Keratinocyte (primary cell): ENCODE data around the gene MLXIP. TPM values are rescaled to one million over a fixed set of nuclear protein-coding genes. Genes with fewer than 3 reads are reported as not detected.

Source experiments
- DNase-seq: peaks from one replicate; pipeline ENCODE4 v3.0.0-alpha.2; 2011; ENCODE audit warnings: low read depth, missing footprints, low spot score
- FAIRE-seq: peaks from 2 replicates; lab custom pipeline; 2011; peaks lifted over from hg19 to GRCh38; lab: Jason Lieb, UNC
- H2AFZ ChIP-seq: 2 replicates; pipeline ENCODE4 v1.6.0; 2012; ENCODE audit warnings: low read length, control low read depth, inconsistent platforms; ENCODE audit not compliant: control insufficient read depth
- H3K27ac ChIP-seq: 2 replicates; pipeline ENCODE4 v1.5.1; 2011; ENCODE audit warnings: low read length; ENCODE audit not compliant: control insufficient read depth, insufficient read depth
- H3K27me3 ChIP-seq: 3 replicates; pipeline ENCODE4 v1.6.0; 2011; ENCODE audit warnings: low read length; ENCODE audit not compliant: control insufficient read depth, insufficient read depth; ENCODE audit errors: extremely low read depth
- H3K36me3 ChIP-seq, 2 experiments: 2 replicates in 1 of 2; 3 replicates in 1 of 2; pipeline ENCODE4 v1.5.1; 2011; ENCODE audit warnings: low read length in 2 of 2, mild to moderate bottlenecking in 1 of 2; ENCODE audit not compliant: control insufficient read depth in 2 of 2, insufficient read depth in 2 of 2; ENCODE audit errors: extremely low read depth in 1 of 2
- H3K4me1 ChIP-seq: 3 replicates; pipeline ENCODE4 v1.5.1; 2011; ENCODE audit warnings: low read length; ENCODE audit not compliant: control insufficient read depth, insufficient read depth; ENCODE audit errors: extremely low read depth
- H3K4me2 ChIP-seq: 3 replicates; pipeline ENCODE4 v1.6.0; 2011; ENCODE audit warnings: low read depth, low read length; ENCODE audit not compliant: control insufficient read depth, insufficient read depth; ENCODE audit errors: extremely low read depth
- H3K4me3 ChIP-seq, 3 experiments: fragments of 200-600 bp in 1 of 3; sonication (generic) in 1 of 3; 2 replicates in 2 of 3; 3 replicates in 1 of 3; pipeline ENCODE4 v1.5.1; 2011 to 2016; ENCODE audit warnings: low read length in 3 of 3, mild to moderate bottlenecking in 3 of 3, control low read depth in 2 of 3, inconsistent platforms in 1 of 3, low read depth in 1 of 3, mixed read lengths in 1 of 3, mixed run types in 1 of 3, moderate library complexity in 1 of 3; ENCODE audit not compliant: control insufficient read depth in 2 of 3, insufficient read depth in 2 of 3; ENCODE audit errors: extremely low read depth in 1 of 3
- H3K79me2 ChIP-seq: 2 replicates; pipeline ENCODE4 v1.6.0; 2012; ENCODE audit warnings: low read length; ENCODE audit not compliant: control insufficient read depth, insufficient read depth
- H3K9ac ChIP-seq: 3 replicates; pipeline ENCODE4 v1.6.0; 2011; ENCODE audit warnings: low read length; ENCODE audit not compliant: control insufficient read depth, insufficient read depth; ENCODE audit errors: extremely low read depth
- H3K9me1 ChIP-seq: 3 replicates; pipeline ENCODE4 v1.6.0; 2011; ENCODE audit warnings: low read length; ENCODE audit not compliant: control insufficient read depth, insufficient read depth; ENCODE audit errors: extremely low read depth
- H3K9me3 ChIP-seq: 2 replicates; pipeline ENCODE4 v1.5.1; 2012; ENCODE audit warnings: low read depth, low read length; ENCODE audit not compliant: control insufficient read depth
- H4K20me1 ChIP-seq: 3 replicates; pipeline ENCODE4 v1.6.0; 2011; ENCODE audit warnings: low read length; ENCODE audit not compliant: control insufficient read depth, insufficient read depth; ENCODE audit errors: extremely low read depth
- CTCF ChIP-seq, 3 experiments: IDR thresholded peaks in 1 of 3; conservative IDR thresholded peaks in 1 of 3; optimal IDR thresholded peaks in 1 of 3; 2 replicates in 2 of 3; 3 replicates in 1 of 3; pipeline versions ENCODE3 to v1.5.1; 2011; ENCODE audit warnings: low read length in 3 of 3, mild to moderate bottlenecking in 3 of 3, moderate library complexity in 2 of 3, control low read depth in 1 of 3, inconsistent platforms in 1 of 3; ENCODE audit not compliant: insufficient read depth in 2 of 3; ENCODE audit errors: extremely low read depth in 1 of 3
- EZH2 ChIP-seq: IDR thresholded peaks from one replicate; pipeline ENCODE4 v1.6.1; 2012; ENCODE audit warnings: inconsistent platforms, mild to moderate bottlenecking, low read length, moderate library complexity
- dilution Hi-C: fragments of 300-500 bp; cut with MboI; formaldehyde crosslinking; loops from one replicate; pipeline ENCODE4 v1.7.0; 2020; ENCODE audit warnings: low sequenced_read_pairs; ENCODE audit not compliant: extremely low pct_ligation_motif_present
- polyA plus RNA-seq, 5 experiments: library from polyadenylated mRNA; depleted of rRNA in 3 of 5; stranded (reverse) in 3 of 5; stranded (forward) in 1 of 5; unstranded in 1 of 5; fragments of >200 nt; gene quantifications; 1 replicate in 1 of 5; 2 replicates in 3 of 5; 3 replicates in 1 of 5; pipeline versions ENCODE4 v1.2.1 to v1.2.3, GENCODE V29; 2011 to 2012; ENCODE audit warnings: missing spikeins in 2 of 5, low read depth in 1 of 5, low replicate concordance in 1 of 5

MLXIP gene
- polyA plus RNA-seq, 1 donor (not counting 4 experiments of a cell fraction or from before 2014, with no cell fraction given) = 5.5 TPM

- no peak for TF ChIP-seq CTCF (optimal IDR thresholded peaks at IDR 0.05 in 1 of 3, IDR thresholded peaks at IDR 0.05 in 1 of 3, conservative IDR thresholded peaks at IDR 0.05 in 1 of 3; ENCODE audit: extremely low read depth in 1 of 3, insufficient read depth in 2 of 3, low read length in 3 of 3)
- TF ChIP-seq EZH2 = no peak
- dilution Hi-C loops = no loop called here
- Histone ChIP-seq H2AFZ (no peak overlapping the region), H3K4me1 (peaks cover 18% of the 10 kb centered on the region), H3K27me3 (no peaks in the 10 kb centered on the region), H3K36me3 (peaks cover 21 to 36% of the 10 kb centered on the region in 2 experiments), H3K79me2 (no peaks in the 10 kb centered on the region), H3K27ac (no peak overlapping the region), H3K9me3 (no peaks in the 10 kb centered on the region), H3K4me2 (no peak overlapping the region), H3K9ac (no peak overlapping the region), H3K4me3 (no peak overlapping the region), H3K9me1 (no peaks in the 10 kb centered on the region), H4K20me1 (no peaks in the 10 kb centered on the region)
- FAIRE-seq (no peak), DNase-seq (no peak)
These were observed 18.5 kb upstream of the MLXIP start for GRCh38 chr12:122060081-122060501.

GRCh38 chr12:122061253-122061652, 17.3 kb upstream of the MLXIP start:
- no peaks in the 10 kb centered on the region for H3K79me2 ChIP-seq
- TF ChIP-seq EZH2 = no peak
- no peak for TF ChIP-seq CTCF (optimal IDR thresholded peaks at IDR 0.05 in 1 of 3, IDR thresholded peaks at IDR 0.05 in 1 of 3, conservative IDR thresholded peaks at IDR 0.05 in 1 of 3; ENCODE audit: extremely low read depth in 1 of 3, insufficient read depth in 2 of 3, low read length in 3 of 3)
- H3K4me3 ChIP-seq = no peak overlapping the region
- dilution Hi-C loops = no loop called here
- no peak overlapping the region for H3K27ac ChIP-seq
- no peak overlapping the region for H3K9ac ChIP-seq
- no peaks in the 10 kb centered on the region for H3K27me3 ChIP-seq
- no peak overlapping the region for H3K4me2 ChIP-seq
- peaks cover 18% of the 10 kb centered on the region for H3K4me1 ChIP-seq
- no peaks in the 10 kb centered on the region for H3K9me1 ChIP-seq
- DNase-seq (no peak), FAIRE-seq (no peak)
- peaks cover 19 to 25% of the 10 kb centered on the region in 2 experiments for H3K36me3 ChIP-seq
- no peak overlapping the region for H2AFZ ChIP-seq
- no peaks in the 10 kb centered on the region for H3K9me3 ChIP-seq
- no peaks in the 10 kb centered on the region for H4K20me1 ChIP-seq
